ENCODE results near the gene PLD5. TPM values are rescaled to one million over a fixed set of nuclear protein-coding genes. Genes with fewer than 3 reads are reported as not detected.

The PLD5 gene
- total and polyA plus RNA-seq, 4 donors: under 0.01 to 0.17 (median 0.05) TPM; not detected in 1

GRCh38 chr1:242128951-242129502 is 395.5 kb downstream of the PLD5 start:
- Histone ChIP-seq H3K4me1 (ENCODE audit: control insufficient read depth in 4 of 4, insufficient read depth in 4 of 4, low read length in 3 of 4) (no peaks in the 10 kb centered on the region), H3K9ac (ENCODE audit: low read depth in 1 of 2, low read length in 2 of 2) (no peak overlapping the region), H3K36me3 (ENCODE audit: control insufficient read depth in 4 of 4, insufficient read depth in 3 of 4, low read depth in 1 of 4, low read length in 3 of 4) (no peaks in the 10 kb centered on the region), H3K27me3 (ENCODE audit: control insufficient read depth in 4 of 4, insufficient read depth in 4 of 4, low read length in 3 of 4) (no peaks in the 10 kb centered on the region), H3K27ac (ENCODE audit: low read depth in 1 of 2, low read length in 2 of 2) (no peak overlapping the region), H3K4me3 (ENCODE audit: low read depth in 1 of 3, low read length in 3 of 3) (no peak overlapping the region), H3K9me3 (ENCODE audit: control insufficient read depth in 4 of 4, low read length in 3 of 4) (no peaks in the 10 kb centered on the region)
- no peak for DNase-seq (ENCODE audit: low spot score)
- TF ChIP-seq NR2F2 (IDR thresholded peaks at IDR 0.05) (no peak), EGR1 (IDR thresholded peaks at IDR 0.05; ENCODE audit: low read depth in 2 of 2) (no peak), HNF4A (conservative IDR thresholded peaks at IDR 0.05) (no peak), JUND (IDR thresholded peaks at IDR 0.05) (no peak), FOXA2 (IDR thresholded peaks at IDR 0.05) (no peak), HNF4G (IDR thresholded peaks at IDR 0.05) (no peak), GABPA (IDR thresholded peaks at IDR 0.05 in 1 of 2, conservative IDR thresholded peaks at IDR 0.05 in 1 of 2) (no peak), YY1 (IDR thresholded peaks at IDR 0.05) (no peak), MAX (IDR thresholded peaks at IDR 0.05) (no peak), RXRA (IDR thresholded peaks at IDR 0.05) (no peak)
- TF ChIP-seq, protein P1, sequence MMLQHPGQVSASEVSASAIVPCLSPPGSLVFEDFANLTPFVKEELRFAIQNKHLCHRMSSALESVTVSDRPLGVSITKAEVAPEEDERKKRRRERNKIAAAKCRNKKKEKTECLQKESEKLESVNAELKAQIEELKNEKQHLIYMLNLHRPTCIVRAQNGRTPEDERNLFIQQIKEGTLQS (IDR thresholded peaks at IDR 0.05): no peak
- TF ChIP-seq, protein P2, sequence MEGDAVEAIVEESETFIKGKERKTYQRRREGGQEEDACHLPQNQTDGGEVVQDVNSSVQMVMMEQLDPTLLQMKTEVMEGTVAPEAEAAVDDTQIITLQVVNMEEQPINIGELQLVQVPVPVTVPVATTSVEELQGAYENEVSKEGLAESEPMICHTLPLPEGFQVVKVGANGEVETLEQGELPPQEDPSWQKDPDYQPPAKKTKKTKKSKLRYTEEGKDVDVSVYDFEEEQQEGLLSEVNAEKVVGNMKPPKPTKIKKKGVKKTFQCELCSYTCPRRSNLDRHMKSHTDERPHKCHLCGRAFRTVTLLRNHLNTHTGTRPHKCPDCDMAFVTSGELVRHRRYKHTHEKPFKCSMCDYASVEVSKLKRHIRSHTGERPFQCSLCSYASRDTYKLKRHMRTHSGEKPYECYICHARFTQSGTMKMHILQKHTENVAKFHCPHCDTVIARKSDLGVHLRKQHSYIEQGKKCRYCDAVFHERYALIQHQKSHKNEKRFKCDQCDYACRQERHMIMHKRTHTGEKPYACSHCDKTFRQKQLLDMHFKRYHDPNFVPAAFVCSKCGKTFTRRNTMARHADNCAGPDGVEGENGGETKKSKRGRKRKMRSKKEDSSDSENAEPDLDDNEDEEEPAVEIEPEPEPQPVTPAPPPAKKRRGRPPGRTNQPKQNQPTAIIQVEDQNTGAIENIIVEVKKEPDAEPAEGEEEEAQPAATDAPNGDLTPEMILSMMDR (IDR thresholded peaks at IDR 0.05; ENCODE audit: low read depth, low read length, missing input control): no peak
- TF ChIP-seq, protein P3, sequence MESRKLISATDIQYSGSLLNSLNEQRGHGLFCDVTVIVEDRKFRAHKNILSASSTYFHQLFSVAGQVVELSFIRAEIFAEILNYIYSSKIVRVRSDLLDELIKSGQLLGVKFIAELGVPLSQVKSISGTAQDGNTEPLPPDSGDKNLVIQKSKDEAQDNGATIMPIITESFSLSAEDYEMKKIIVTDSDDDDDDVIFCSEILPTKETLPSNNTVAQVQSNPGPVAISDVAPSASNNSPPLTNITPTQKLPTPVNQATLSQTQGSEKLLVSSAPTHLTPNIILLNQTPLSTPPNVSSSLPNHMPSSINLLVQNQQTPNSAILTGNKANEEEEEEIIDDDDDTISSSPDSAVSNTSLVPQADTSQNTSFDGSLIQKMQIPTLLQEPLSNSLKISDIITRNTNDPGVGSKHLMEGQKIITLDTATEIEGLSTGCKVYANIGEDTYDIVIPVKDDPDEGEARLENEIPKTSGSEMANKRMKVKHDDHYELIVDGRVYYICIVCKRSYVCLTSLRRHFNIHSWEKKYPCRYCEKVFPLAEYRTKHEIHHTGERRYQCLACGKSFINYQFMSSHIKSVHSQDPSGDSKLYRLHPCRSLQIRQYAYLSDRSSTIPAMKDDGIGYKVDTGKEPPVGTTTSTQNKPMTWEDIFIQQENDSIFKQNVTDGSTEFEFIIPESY (IDR thresholded peaks at IDR 0.05): no peak
- TF ChIP-seq, protein P4, sequence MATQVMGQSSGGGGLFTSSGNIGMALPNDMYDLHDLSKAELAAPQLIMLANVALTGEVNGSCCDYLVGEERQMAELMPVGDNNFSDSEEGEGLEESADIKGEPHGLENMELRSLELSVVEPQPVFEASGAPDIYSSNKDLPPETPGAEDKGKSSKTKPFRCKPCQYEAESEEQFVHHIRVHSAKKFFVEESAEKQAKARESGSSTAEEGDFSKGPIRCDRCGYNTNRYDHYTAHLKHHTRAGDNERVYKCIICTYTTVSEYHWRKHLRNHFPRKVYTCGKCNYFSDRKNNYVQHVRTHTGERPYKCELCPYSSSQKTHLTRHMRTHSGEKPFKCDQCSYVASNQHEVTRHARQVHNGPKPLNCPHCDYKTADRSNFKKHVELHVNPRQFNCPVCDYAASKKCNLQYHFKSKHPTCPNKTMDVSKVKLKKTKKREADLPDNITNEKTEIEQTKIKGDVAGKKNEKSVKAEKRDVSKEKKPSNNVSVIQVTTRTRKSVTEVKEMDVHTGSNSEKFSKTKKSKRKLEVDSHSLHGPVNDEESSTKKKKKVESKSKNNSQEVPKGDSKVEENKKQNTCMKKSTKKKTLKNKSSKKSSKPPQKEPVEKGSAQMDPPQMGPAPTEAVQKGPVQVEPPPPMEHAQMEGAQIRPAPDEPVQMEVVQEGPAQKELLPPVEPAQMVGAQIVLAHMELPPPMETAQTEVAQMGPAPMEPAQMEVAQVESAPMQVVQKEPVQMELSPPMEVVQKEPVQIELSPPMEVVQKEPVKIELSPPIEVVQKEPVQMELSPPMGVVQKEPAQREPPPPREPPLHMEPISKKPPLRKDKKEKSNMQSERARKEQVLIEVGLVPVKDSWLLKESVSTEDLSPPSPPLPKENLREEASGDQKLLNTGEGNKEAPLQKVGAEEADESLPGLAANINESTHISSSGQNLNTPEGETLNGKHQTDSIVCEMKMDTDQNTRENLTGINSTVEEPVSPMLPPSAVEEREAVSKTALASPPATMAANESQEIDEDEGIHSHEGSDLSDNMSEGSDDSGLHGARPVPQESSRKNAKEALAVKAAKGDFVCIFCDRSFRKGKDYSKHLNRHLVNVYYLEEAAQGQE (IDR thresholded peaks at IDR 0.05): no peak
- WGBS: 67% methylated on average over 8 of the region's 8 CpGs

- H3K9me3 ChIP-seq (ENCODE audit: control insufficient read depth in 4 of 4, low read length in 3 of 4): no peaks in the 10 kb centered on the region
- H3K27ac ChIP-seq (ENCODE audit: low read depth in 1 of 2, low read length in 2 of 2): no peak overlapping the region
- DNase-seq (ENCODE audit: low spot score): no peak
- no peaks in the 10 kb centered on the region for H3K36me3 ChIP-seq (ENCODE audit: control insufficient read depth in 4 of 4, insufficient read depth in 3 of 4, low read depth in 1 of 4, low read length in 3 of 4)
- no peaks in the 10 kb centered on the region for H3K4me1 ChIP-seq (ENCODE audit: control insufficient read depth in 4 of 4, insufficient read depth in 4 of 4, low read length in 3 of 4)
- H3K4me3 ChIP-seq (ENCODE audit: low read depth in 1 of 3, low read length in 3 of 3): no peak overlapping the region
- WGBS: 67% methylated on average over 2 of the region's 2 CpGs
- no peak overlapping the region for H3K9ac ChIP-seq (ENCODE audit: low read depth in 1 of 2, low read length in 2 of 2)
- H3K27me3 ChIP-seq (ENCODE audit: control insufficient read depth in 4 of 4, insufficient read depth in 4 of 4, low read length in 3 of 4): no peaks in the 10 kb centered on the region
- TF ChIP-seq JUND (IDR thresholded peaks at IDR 0.05) (no peak), SP1 (IDR thresholded peaks at IDR 0.05) (no peak), MAX (IDR thresholded peaks at IDR 0.05) (no peak), TAF1 (conservative IDR thresholded peaks at IDR 0.05) (no peak), RXRA (IDR thresholded peaks at IDR 0.05) (no peak), GABPA (IDR thresholded peaks at IDR 0.05 in 1 of 2, conservative IDR thresholded peaks at IDR 0.05 in 1 of 2) (no peak), RAD21 (IDR thresholded peaks at IDR 0.05) (no peak)
- TF ChIP-seq, protein P1 (IDR thresholded peaks at IDR 0.05): no peak
- TF ChIP-seq, protein P3 (IDR thresholded peaks at IDR 0.05): no peak
- TF ChIP-seq, protein P2 (IDR thresholded peaks at IDR 0.05; ENCODE audit: low read depth, low read length, missing input control): no peak
These were observed 404.1 kb downstream of the PLD5 start for GRCh38 chr1:242120432-242120831.

Measured in liver (tissue), 9 donors.